OCI-LY7 (cell line): Measurements from ENCODE around the gene CKM.

ENCODE experiments used
- CTCF ChIP-seq: fragments of 200-600 bp; sonication (generic); conservative IDR thresholded peaks from 2 replicates; pipeline ENCODE4 v1.5.1; 2014; ENCODE audit warnings: mild to moderate bottlenecking, antibody characterized with exemption, low read length, moderate library complexity, mixed read lengths
- EZH2phosphoT487 ChIP-seq: fragments of 200-600 bp; sonication (generic); IDR thresholded peaks from 2 replicates; pipeline ENCODE4 v1.6.1; 2018; ENCODE audit warnings: low read depth, borderline replicate concordance, mild to moderate bottlenecking, mixed run types, antibody characterized with exemption, low read length, moderate library complexity, mixed read lengths

GRCh38 chr19:45349126-45349415, 26.4 kb upstream of the CKM start:
- no peak for TF ChIP-seq CTCF
- no peak for TF ChIP-seq EZH2phosphoT487
